ENCODE results near the gene EIF4EBP3.
"Not testable (repeated sequence)": the region's sequence is repeated elsewhere in the genome, so short reads cannot be mapped to it uniquely, and the experiment has no call there.

The EIF4EBP3 gene

GRCh38 chr5:140591747-140592372 lies 44.4 kb downstream of the EIF4EBP3 start:
- H3K4me3 ChIP-seq (ENCODE audit: low read depth, low read length), result no peak overlapping the region
- TF ChIP-seq CTCF (IDR thresholded peaks at IDR 0.05; ENCODE audit: borderline replicate concordance, insufficient read depth, low read depth, low read length), result no peak

- H3K4me3 ChIP-seq (ENCODE audit: low read depth, low read length), result not testable (repeated sequence)
Observed at GRCh38 chr5:140593070-140593469, 45.6 kb downstream of the EIF4EBP3 start.

GRCh38 chr5:140594169-140594568 lies 46.7 kb downstream of the EIF4EBP3 start:
- no peak overlapping the region for H3K4me3 ChIP-seq (ENCODE audit: low read depth, low read length)

GRCh38 chr5:140595538-140596300 lies 48.3 kb downstream of the EIF4EBP3 start:
- TF ChIP-seq CTCF (IDR thresholded peaks at IDR 0.05; ENCODE audit: borderline replicate concordance, insufficient read depth, low read depth, low read length), result no peak
- H3K4me3 ChIP-seq (ENCODE audit: low read depth, low read length), result no peak overlapping the region

More at GRCh38 chr5:140594169-140594568, 46.7 kb downstream of the EIF4EBP3 start:
- TF ChIP-seq CTCF (IDR thresholded peaks at IDR 0.05; ENCODE audit: borderline replicate concordance, insufficient read depth, low read depth, low read length), result no peak

- TF ChIP-seq CTCF (IDR thresholded peaks at IDR 0.05; ENCODE audit: borderline replicate concordance, insufficient read depth, low read depth, low read length), result no peak
- H3K4me3 ChIP-seq (ENCODE audit: low read depth, low read length), result no peak overlapping the region
Observed at GRCh38 chr5:140596321-140596741, 48.9 kb downstream of the EIF4EBP3 start.

GRCh38 chr5:140598836-140599235 lies 51.4 kb downstream of the EIF4EBP3 start:
- no peak for TF ChIP-seq CTCF (IDR thresholded peaks at IDR 0.05; ENCODE audit: borderline replicate concordance, insufficient read depth, low read depth, low read length)
- no peak overlapping the region for H3K4me3 ChIP-seq (ENCODE audit: low read depth, low read length)
